Mucosa of stomach (tissue), 1 donor: ENCODE results near the gene OAT.

Source experiments
- H3K27me3 ChIP-seq: one replicate; pipeline ENCODE4 v1.7.0; 2013; ENCODE audit warnings: mild to moderate bottlenecking, low read length; ENCODE audit not compliant: control insufficient read depth, insufficient read depth
- H3K36me3 ChIP-seq: one replicate; pipeline ENCODE4 v1.7.0; 2013; ENCODE audit warnings: low read length; ENCODE audit not compliant: control insufficient read depth, insufficient read depth
- H3K4me1 ChIP-seq: one replicate; pipeline ENCODE4 v1.7.0; 2013; ENCODE audit warnings: mild to moderate bottlenecking, low read length; ENCODE audit not compliant: control insufficient read depth, insufficient read depth
- H3K4me3 ChIP-seq: one replicate; pipeline ENCODE4 v1.7.0; 2013; ENCODE audit warnings: low read length
- H3K9ac ChIP-seq: one replicate; pipeline ENCODE4 v1.7.0; 2013; ENCODE audit warnings: mild to moderate bottlenecking, low read length, moderate library complexity
- H3K9me3 ChIP-seq: one replicate; pipeline ENCODE4 v1.7.0; 2013; ENCODE audit warnings: mild to moderate bottlenecking, low read length, moderate library complexity; ENCODE audit not compliant: control insufficient read depth
- donor health status: Pancreatic carcinoma.

The OAT gene

DNA sequence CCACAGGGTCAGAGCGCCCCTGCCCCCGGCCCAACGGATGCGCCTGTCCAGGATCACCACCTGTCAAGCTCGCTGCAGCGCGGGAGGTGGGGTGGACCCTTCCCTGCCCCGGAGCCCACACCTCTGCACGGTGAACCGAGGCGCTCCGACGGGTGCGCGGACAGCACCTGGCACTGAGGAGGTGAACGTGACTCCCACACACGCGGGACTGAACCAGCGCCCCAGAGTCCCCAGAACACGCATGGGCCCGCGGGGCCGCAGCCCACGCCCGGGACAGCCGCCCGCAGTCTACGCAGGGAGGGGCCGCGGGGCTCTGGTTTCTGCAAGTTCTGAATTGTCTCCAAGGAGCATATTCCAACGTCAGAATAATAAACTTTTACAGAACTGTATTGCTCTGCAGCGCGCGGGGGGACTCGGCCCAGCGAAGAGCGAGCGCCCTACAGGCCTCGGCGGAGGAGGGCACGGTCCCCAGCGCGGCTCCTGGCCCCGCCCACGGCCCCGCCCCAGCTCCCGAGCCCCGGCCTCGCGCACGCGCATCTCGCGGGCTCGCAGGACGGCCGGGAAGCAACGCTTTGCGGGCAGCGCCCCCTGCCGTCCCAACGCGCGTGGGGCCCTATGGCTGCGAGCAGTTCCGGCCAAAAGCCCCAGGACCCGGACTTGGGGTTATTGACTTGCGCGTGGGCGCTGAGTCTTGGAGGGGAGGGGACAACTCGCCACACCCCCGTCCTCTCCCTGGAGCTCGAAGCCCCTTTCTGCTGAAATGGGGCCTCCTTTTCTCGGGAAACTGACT lies 29.7 kb downstream of the OAT start:
- Histone ChIP-seq H3K27me3 (no peaks in the 10 kb centered on the region), H3K9me3 (no peaks in the 10 kb centered on the region), H3K4me1 (peaks cover 13% of the 10 kb centered on the region), H3K9ac (peak overlapping the region; percentile 65), H3K4me3 (peak overlapping the region; percentile 31), H3K36me3 (no peaks in the 10 kb centered on the region)

DNA sequence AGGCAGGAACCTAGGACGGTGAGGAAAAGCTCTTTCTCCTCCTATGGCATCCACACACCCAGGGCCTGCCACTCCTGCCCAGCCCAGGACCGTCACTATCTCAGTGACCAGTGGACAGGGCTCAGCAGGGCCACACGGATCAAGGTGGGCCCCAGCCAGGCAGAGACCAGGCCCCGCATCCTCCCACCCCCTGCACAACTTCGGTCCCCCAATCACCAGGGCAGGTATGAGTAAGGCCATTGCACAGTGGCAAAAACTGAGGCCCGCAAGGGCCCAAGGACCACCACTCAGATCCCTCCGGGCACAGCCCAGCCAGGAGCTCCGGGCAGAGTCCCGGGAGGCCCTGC lies 30.3 kb downstream of the OAT start:
- no peaks in the 10 kb centered on the region for H3K36me3 ChIP-seq
- peak overlapping the region; percentile 65 for H3K9ac ChIP-seq
- H3K4me1 ChIP-seq = peaks cover 13% of the 10 kb centered on the region
- no peaks in the 10 kb centered on the region for H3K9me3 ChIP-seq
- no peaks in the 10 kb centered on the region for H3K27me3 ChIP-seq
- no peak overlapping the region for H3K4me3 ChIP-seq

DNA sequence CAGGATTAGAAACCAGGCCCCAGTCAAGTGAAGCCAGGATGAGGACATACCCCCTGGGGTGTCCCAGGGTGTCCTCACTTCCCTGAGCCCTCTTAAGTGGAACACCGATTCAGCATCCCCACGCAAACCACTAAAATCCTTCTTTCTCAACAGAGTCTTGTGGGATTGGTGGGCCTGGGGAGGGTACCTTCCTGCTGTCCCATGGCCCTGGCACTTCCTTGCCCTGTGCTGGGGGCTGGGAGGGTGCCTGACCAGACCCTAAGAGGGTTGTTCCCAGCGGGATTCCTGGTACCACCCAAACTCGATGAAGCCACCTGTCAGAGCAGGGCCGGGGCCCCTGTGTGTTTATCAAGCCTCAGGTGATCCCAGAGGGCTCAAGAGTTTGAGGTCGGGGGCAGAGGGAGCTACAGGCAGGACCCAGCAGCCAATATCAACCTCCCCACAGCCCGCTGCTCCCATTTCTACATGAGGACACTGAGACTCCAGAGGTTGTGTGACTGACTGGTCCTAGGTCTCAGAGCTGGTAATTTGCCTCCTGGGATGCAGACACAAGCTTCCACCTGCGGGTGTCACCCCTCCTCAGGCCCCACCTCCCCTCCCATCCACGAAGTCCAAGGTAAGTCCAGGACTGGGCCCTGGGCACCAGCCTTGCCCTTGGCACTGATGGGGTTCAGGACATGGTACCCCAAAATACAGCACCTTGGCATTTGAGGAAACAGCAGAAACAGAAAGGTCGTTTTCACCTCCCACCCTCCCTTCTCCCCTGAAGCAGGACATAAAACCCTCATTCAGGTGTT lies 31.4 kb downstream of the OAT start:
- Histone ChIP-seq H3K27me3 (no peaks in the 10 kb centered on the region), H3K4me1 (peaks cover 13% of the 10 kb centered on the region), H3K9me3 (no peaks in the 10 kb centered on the region), H3K9ac (no peak overlapping the region), H3K36me3 (no peaks in the 10 kb centered on the region), H3K4me3 (no peak overlapping the region)

DNA sequence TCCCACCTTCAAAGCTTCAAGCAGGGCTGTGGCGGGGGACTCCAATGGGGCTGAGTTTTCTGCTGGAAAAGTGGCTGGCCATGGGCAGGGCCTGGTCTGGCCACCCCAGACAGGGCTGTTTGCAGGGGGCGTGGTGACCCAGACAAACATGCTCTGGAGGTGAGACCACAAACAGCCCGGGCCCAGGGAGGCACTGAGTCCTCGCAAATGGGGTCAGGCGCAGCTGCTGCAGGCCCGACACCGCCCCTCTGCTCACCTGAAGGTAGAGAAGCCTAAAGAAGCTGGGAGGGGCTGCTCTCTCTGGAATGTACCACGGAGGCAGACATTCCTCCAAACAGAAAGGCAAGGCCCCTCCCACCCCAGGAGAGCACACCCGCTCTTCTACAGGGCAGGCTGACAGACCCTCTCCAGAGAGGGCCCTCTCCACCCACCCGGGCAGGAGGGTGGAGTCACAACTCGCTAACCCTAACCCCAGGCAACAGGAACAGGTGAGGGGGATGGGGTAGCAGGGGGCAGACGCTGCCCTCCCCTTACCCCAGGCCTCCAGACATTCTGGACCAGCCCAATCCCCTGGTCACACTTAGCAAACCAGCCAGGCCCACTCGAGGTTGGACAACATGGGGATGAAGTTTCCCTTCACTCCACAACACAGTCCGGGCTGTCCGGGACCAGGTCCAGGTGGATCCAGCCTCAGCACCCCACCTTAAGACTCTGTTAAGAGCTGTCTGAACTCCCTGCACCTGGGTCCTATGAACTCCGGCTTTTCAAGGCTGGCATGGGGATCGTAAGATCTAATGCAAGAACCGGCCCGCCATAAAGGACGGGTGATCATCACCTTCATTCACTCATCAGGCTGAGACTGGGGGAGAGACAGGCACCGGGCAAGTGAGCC lies 32.3 kb downstream of the OAT start:
- Histone ChIP-seq H3K4me1 (peaks cover 13% of the 10 kb centered on the region), H3K36me3 (no peaks in the 10 kb centered on the region), H3K9me3 (no peaks in the 10 kb centered on the region)

DNA sequence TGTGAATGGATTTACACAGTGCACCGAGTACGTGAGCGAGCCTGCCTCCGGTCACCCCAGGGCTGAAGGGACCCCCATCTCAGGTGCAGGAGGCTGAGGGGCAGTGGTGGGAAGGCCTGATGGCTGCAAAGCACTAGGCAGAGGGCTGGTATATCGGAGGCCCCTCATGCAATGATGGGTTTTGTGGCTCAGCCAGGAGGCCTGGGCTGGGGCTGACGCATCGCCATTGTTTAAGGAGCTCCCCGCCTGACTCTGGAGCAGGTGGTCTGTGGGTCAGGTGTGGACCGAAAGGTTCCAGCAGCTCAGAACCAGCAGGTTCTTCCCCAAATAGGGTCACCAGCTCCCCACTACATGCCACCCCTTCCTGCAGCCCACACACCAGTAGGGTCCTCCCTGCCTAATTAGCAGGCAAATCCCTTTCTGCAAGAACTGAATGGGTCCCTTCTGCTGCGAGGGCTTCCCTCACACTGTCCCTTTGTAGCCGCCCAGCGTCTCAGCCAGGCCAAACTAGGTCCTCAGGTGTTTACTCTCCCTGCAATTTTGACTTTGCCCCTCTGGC lies 33.0 kb downstream of the OAT start:
- H3K4me1 ChIP-seq = peaks cover 18% of the 10 kb centered on the region
- H3K9me3 ChIP-seq = no peaks in the 10 kb centered on the region
- H3K9ac ChIP-seq = no peak overlapping the region
- H3K4me3 ChIP-seq = no peak overlapping the region
- H3K27me3 ChIP-seq = peaks cover 12% of the 10 kb centered on the region
- no peaks in the 10 kb centered on the region for H3K36me3 ChIP-seq

More for the DNA sequence above, 32.3 kb downstream of the OAT start:
- H3K9ac ChIP-seq = no peak overlapping the region
- no peak overlapping the region for H3K4me3 ChIP-seq
- peaks cover 5% of the 10 kb centered on the region for H3K27me3 ChIP-seq

DNA sequence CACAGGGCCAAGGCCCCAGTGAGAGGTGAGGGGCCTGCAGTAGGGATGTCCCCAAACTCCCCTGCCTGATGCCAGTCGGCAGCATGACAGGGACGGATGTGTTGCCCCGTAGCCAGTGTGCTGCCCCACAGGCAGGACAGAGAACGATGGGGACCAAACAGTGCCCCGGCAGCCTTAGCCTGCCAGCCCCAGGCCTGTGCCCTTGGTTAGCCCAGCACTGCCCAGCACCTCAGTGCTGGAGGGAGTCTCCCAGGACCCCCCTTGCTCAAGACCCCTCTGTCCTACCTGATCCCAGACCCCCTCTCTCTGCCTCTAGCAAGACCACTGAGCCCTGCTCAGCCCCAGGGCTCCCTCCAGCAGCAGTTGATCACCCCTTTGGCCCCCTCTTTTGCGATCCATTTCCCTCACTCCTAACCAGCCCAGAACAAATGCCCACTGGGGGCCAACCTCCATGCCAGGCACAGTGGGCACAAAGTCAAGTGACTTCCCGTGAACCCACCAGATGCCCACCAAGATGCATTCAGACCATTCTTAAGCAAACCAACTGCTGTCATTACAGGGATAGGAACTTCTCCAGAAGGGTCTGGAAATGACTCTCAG lies 34.0 kb downstream of the OAT start:
- H3K9me3 ChIP-seq = no peaks in the 10 kb centered on the region

GRCh38 chr10:124384172-124384571 lies 34.6 kb downstream of the OAT start:
- H3K4me3 ChIP-seq = no peak overlapping the region

More for the DNA sequence above, 34.0 kb downstream of the OAT start:
- Histone ChIP-seq H3K27me3 (peaks cover 18% of the 10 kb centered on the region), H3K9ac (no peak overlapping the region), H3K36me3 (no peaks in the 10 kb centered on the region), H3K4me1 (peaks cover 18% of the 10 kb centered on the region), H3K4me3 (no peak overlapping the region)

GRCh38 chr10:124383496-124383895 lies 35.2 kb downstream of the OAT start:
- no peak overlapping the region for H3K4me3 ChIP-seq
- H3K36me3 ChIP-seq = no peaks in the 10 kb centered on the region
- H3K27me3 ChIP-seq = peaks cover 18% of the 10 kb centered on the region

More at GRCh38 chr10:124384172-124384571, 34.6 kb downstream of the OAT start:
- peaks cover 12% of the 10 kb centered on the region for H3K4me1 ChIP-seq
- peaks cover 18% of the 10 kb centered on the region for H3K27me3 ChIP-seq
- no peaks in the 10 kb centered on the region for H3K9me3 ChIP-seq
- H3K9ac ChIP-seq = no peak overlapping the region
- no peaks in the 10 kb centered on the region for H3K36me3 ChIP-seq

DNA sequence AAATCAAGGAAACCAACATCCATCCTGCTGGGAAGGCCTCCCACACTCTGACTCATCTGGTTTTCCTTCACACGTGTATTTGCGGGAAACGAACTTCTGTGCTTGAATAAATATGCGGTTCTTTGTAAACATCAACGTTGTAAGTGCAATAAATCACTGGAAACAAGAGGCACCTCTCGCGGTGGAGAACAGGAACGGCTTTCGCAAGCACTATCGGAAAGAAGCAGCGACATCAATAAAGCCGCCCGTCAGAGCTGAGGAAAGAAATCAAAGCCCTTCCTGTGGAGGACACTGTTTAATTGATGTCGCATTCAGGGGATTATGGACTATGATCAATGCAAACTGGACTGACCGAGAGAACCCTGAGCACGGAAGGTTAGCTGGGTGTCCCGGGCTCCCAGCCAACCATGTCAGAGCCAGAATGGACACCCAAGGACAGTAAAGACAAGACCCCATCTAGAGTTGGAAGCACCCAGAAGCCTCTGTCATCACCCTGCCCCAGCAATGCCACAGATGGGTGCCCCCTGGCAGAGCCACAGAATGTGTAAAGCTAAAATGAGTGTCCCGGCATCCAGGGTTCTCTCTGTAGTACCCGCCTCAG lies 37.6 kb downstream of the OAT start:
- H3K27me3 ChIP-seq = peaks cover 18% of the 10 kb centered on the region
- no peaks in the 10 kb centered on the region for H3K36me3 ChIP-seq
- H3K4me1 ChIP-seq = peaks cover 6% of the 10 kb centered on the region
- H3K9me3 ChIP-seq = no peaks in the 10 kb centered on the region
- H3K9ac ChIP-seq = no peak overlapping the region
- no peak overlapping the region for H3K4me3 ChIP-seq

More at GRCh38 chr10:124383496-124383895, 35.2 kb downstream of the OAT start:
- Histone ChIP-seq H3K4me1 (peaks cover 7% of the 10 kb centered on the region), H3K9me3 (no peaks in the 10 kb centered on the region), H3K9ac (no peak overlapping the region)

DNA sequence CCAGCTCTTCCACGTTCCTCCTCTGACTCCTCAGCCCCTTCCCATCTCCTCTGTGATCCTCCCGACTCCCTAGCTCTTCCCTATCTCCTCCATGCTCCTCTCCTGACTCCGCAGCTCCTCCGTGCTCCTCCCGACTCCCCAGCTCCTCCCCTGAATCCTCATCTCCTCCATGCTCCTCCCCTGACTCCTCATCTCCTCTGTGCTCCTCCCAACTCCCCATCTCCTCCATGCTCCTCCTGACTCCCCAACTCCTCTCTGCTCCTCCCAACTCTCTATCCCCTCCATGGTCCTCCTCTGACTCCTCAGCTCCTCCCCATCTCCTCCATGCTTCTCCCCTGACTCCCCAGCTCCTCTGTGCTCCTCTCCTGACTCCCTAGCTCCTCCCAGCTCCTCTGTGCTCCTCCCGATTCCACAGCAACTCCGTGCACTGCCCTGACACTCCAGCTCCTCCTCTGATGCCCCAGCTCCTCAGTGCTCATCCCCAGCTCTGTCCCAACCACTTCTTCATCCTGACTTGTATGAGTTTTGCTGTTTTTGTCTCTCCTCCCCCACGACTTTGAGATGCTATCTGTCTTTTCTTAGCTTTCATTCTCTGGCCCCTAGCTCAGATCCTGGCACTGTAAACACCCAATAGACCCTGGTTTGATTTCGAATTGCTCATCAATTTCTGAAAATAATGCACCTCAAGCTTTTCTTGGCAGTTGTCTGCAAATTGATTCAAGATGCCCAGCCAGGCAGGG lies 38.3 kb downstream of the OAT start:
- H3K27me3 ChIP-seq = peaks cover 18% of the 10 kb centered on the region
- no peaks in the 10 kb centered on the region for H3K36me3 ChIP-seq
- no peaks in the 10 kb centered on the region for H3K9me3 ChIP-seq
- peaks cover 6% of the 10 kb centered on the region for H3K4me1 ChIP-seq
- no peak overlapping the region for H3K4me3 ChIP-seq
- no peak overlapping the region for H3K9ac ChIP-seq
